Endothelial cell of umbilical vein (primary cell): Measurements from ENCODE around the gene TOM1L2. TPM values are rescaled to one million over a fixed set of nuclear protein-coding genes. Genes with fewer than 3 reads are reported as not detected.

ENCODE experiments used
- BruUV-seq: library from RNA; stranded (reverse); fragments of 400-500 nt; replicated peaks from 2 replicates; lab custom pipeline; 2021; lab: Mats Ljungman, UMichigan
- CTCF ChIA-PET: fragments of 300-600, 350-600 bp; sonication (Branson Sonifier 250); formaldehyde crosslinking; loops from one replicate; lab custom pipeline; 2021; ENCODE audit warnings: antibody characterized with exemption, inconsistent platforms; lab: Charles Lee
- POLR2A ChIA-PET: fragments of 300-600, 350-600 bp; sonication (Branson Sonifier 250); formaldehyde crosslinking; loops from one replicate; lab custom pipeline; 2021; ENCODE audit warnings: antibody characterized with exemption, inconsistent platforms; lab: Charles Lee
- DNase-seq: peaks from one replicate; pipeline ENCODE4 v3.0.0-alpha.2; 2011; ENCODE audit warnings: low read depth, low spot score
- FAIRE-seq: peaks from 2 replicates; lab custom pipeline; 2011; peaks lifted over from hg19 to GRCh38; lab: Jason Lieb, UNC
- H2AFZ ChIP-seq: 2 replicates; pipeline ENCODE4 v1.6.0; 2012; ENCODE audit warnings: low read depth, low read length, control low read depth, inconsistent platforms
- H3K27ac ChIP-seq: 2 replicates; pipeline ENCODE4 v1.5.1; 2011; ENCODE audit warnings: low read depth, mild to moderate bottlenecking, control low read depth, low read length, moderate library complexity; ENCODE audit not compliant: insufficient read depth
- H3K27me3 ChIP-seq, 2 experiments: 2 replicates each; pipeline versions ENCODE4 v1.6.0 to v1.6.1; 2011; ENCODE audit warnings: low read length in 2 of 2, mixed read lengths in 1 of 2; ENCODE audit not compliant: control insufficient read depth in 2 of 2, insufficient read depth in 2 of 2
- H3K36me3 ChIP-seq, 2 experiments: 2 replicates in 1 of 2; 3 replicates in 1 of 2; pipeline ENCODE4 v1.5.1; 2011; ENCODE audit warnings: low read length in 2 of 2, mild to moderate bottlenecking in 1 of 2, moderate library complexity in 1 of 2; ENCODE audit not compliant: control insufficient read depth in 2 of 2, insufficient read depth in 2 of 2; ENCODE audit errors: extremely low read depth in 1 of 2
- H3K4me1 ChIP-seq: 3 replicates; pipeline ENCODE4 v1.5.1; 2011; ENCODE audit warnings: mild to moderate bottlenecking, low read length; ENCODE audit not compliant: control insufficient read depth, insufficient read depth; ENCODE audit errors: extremely low read depth
- H3K4me2 ChIP-seq: 2 replicates; pipeline ENCODE4 v1.6.1; 2011; ENCODE audit warnings: low read length, control low read depth, mixed read lengths; ENCODE audit not compliant: insufficient read depth
- H3K4me3 ChIP-seq, 3 experiments: fragments of 200-600 bp in 1 of 3; sonication (generic), shearing (Covaris generic) in 1 of 3; replicated peaks in 1 of 3; 2 replicates each; pipeline ENCODE4 v1.5.1; 2011 to 2016; ENCODE audit warnings: control low read depth in 3 of 3, low read length in 3 of 3, mild to moderate bottlenecking in 2 of 3, inconsistent platforms in 1 of 3, low read depth in 1 of 3, moderate library complexity in 1 of 3; ENCODE audit not compliant: insufficient read depth in 1 of 3
- H3K79me2 ChIP-seq: 2 replicates; pipeline ENCODE4 v1.6.0; 2012; ENCODE audit warnings: low read length, inconsistent platforms; ENCODE audit not compliant: control insufficient read depth, insufficient read depth
- H3K9ac ChIP-seq: replicated peaks from 2 replicates; pipeline ENCODE3; 2011; ENCODE audit warnings: low read length, control low read depth; ENCODE audit not compliant: insufficient read depth; ENCODE audit errors: extremely low read depth
- H3K9me1 ChIP-seq: replicated peaks from 3 replicates; pipeline ENCODE4 v1.6.0; 2011; ENCODE audit warnings: mild to moderate bottlenecking, low read length; ENCODE audit not compliant: control insufficient read depth, insufficient read depth; ENCODE audit errors: extremely low read depth
- H3K9me3 ChIP-seq: replicated peaks from 2 replicates; pipeline ENCODE4 v1.5.1; 2012; ENCODE audit warnings: low read length, inconsistent platforms; ENCODE audit not compliant: control insufficient read depth, insufficient read depth
- H4K20me1 ChIP-seq: replicated peaks from 2 replicates; pipeline ENCODE3; 2011; ENCODE audit warnings: mild to moderate bottlenecking, low read length; ENCODE audit not compliant: control insufficient read depth, insufficient read depth; ENCODE audit errors: extremely low read depth
- CTCF ChIP-seq, 2 donors: IDR thresholded peaks; 1 replicate in 1 of 2; 2 replicates in 1 of 2; pipeline ENCODE4 v1.5.1; 2011; ENCODE audit warnings: low read length in 2 of 2, mild to moderate bottlenecking in 2 of 2, moderate library complexity in 2 of 2, control low read depth in 1 of 2, inconsistent platforms in 1 of 2, low read depth in 1 of 2; ENCODE audit not compliant: insufficient read depth in 1 of 2; ENCODE audit errors: extremely low read depth in 1 of 2
- EZH2 ChIP-seq: IDR thresholded peaks from 2 replicates; pipeline ENCODE4 v1.6.1; 2012; ENCODE audit warnings: borderline replicate concordance, low read depth, mild to moderate bottlenecking, moderate library complexity, low read length, inconsistent platforms; ENCODE audit not compliant: severe bottlenecking
- FOS ChIP-seq: IDR thresholded peaks from 2 replicates; pipeline ENCODE4 v1.6.1; 2011; ENCODE audit warnings: mild to moderate bottlenecking, low read length, moderate library complexity, borderline replicate concordance; ENCODE audit not compliant: insufficient read depth
- GATA2 ChIP-seq: IDR thresholded peaks from 2 replicates; pipeline ENCODE4 v1.7.0; 2011; ENCODE audit warnings: low read depth, mild to moderate bottlenecking, moderate library complexity, mixed read lengths, low read length; ENCODE audit not compliant: insufficient read length, insufficient read depth
- JUN ChIP-seq: IDR thresholded peaks from 2 replicates; pipeline ENCODE4 v1.6.1; 2011; ENCODE audit warnings: borderline replicate concordance, low read depth; ENCODE audit not compliant: insufficient read length, insufficient read depth
- MYC ChIP-seq: IDR thresholded peaks from one replicate; pipeline ENCODE4 v1.6.1; 2011; ENCODE audit warnings: mild to moderate bottlenecking, low read depth, low read length
- POLR2A ChIP-seq: IDR thresholded peaks from 2 replicates; pipeline ENCODE4 v1.6.1; 2012; ENCODE audit warnings: low read depth, mild to moderate bottlenecking, control low read depth, low read length
- POLR2AphosphoS5 ChIP-seq: IDR thresholded peaks from 2 replicates; pipeline ENCODE4 v1.6.1; 2012; ENCODE audit warnings: low read depth, mild to moderate bottlenecking, control low read depth, low read length, moderate library complexity; ENCODE audit not compliant: insufficient read depth
- dilution Hi-C: fragments of 300-500 bp; cut with MboI; formaldehyde crosslinking; loops from one replicate; pipeline ENCODE4 v1.15.0; 2019; ENCODE audit warnings: low sequenced_read_pairs; ENCODE audit not compliant: extremely low pct_ligation_motif_present
- intact Hi-C: fragments of 100-400 bp; cut with micrococcal nuclease; formaldehyde crosslinking; loops from one replicate; pipeline ENCODE4 v1.10.0; 2022
- polyA plus RNA-seq, 4 experiments: library from polyadenylated mRNA; depleted of rRNA in 3 of 4; stranded (reverse) in 3 of 4; unstranded in 1 of 4; fragments of >200 nt; gene quantifications; 2 replicates each; pipeline versions ENCODE4 v1.2.1 to v1.2.3, GENCODE V29; 2011 to 2012; ENCODE audit warnings: missing spikeins in 1 of 4
- total RNA-seq: library from RNA; stranded (reverse); gene quantifications from 2 replicates; pipeline ENCODE4 v1.2.3, GENCODE V29; 2021
- TF ChIP-seq, protein P1 (sequence below): IDR thresholded peaks from 2 replicates; pipeline ENCODE4 v1.6.1; 2011; ENCODE audit not compliant: insufficient read depth, insufficient read length

Gene TOM1L2
- total and polyA plus RNA-seq, 2 donors (not counting 3 experiments of a cell fraction or from before 2014, with no cell fraction given), result 31.7 to 37.6 TPM

DNA sequence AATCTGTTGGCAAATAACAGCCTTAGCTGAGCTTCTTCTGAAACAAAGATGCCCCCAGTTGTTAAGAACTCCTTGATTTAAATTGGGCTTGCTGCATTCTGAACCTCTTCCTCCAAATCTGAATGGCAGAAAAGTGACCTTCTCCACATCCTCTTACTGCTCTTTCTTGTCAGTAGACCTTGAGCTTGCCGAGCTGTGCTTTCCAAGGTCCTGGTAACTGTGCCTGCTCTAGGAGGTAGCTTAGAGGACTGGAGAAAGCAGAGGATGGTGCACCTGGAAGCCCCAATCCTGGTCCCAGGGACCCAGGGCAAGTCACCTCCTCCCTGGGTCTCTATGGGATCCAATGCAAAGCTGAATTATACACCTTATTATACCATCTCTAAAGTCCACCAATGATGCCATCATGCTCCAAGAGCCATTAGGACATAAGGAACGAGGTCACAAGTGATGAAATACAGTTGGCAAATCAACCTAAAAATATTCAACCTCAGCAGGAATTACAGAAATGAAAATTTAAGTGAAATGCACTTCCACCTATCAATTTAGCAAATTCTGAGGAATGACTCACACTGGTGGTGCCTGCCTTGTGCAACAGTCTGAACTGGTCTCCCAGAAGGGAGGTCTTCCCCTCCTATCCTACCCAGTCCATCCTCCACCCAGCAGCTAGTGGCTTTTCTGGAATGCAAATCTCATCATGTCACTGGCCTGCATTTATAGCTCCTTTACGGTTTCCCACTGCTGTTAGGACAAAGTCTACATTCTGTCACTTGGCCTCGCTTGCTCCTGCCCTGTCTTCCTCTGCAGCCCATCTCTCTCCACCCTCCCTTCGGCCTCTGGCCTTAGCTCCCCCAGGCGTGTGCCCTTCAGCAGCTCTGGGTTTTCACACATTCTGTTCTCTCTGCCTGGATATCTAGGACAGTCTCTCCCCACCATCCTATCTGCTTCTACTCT, 36.6 kb downstream of the TOM1L2 start:
- Histone ChIP-seq H2AFZ (no peak overlapping the region), H3K36me3 (no peaks in the 10 kb centered on the region), H3K9ac (no peak overlapping the region), H3K4me3 (no peak overlapping the region), H3K27ac (no peak overlapping the region), H3K79me2 (peaks cover 2% of the 10 kb centered on the region), H3K27me3 (no peaks in the 10 kb centered on the region), H3K9me3 (no peaks in the 10 kb centered on the region), H3K4me1 (peaks cover 4% of the 10 kb centered on the region), H3K4me2 (no peak overlapping the region), H4K20me1 (no peaks in the 10 kb centered on the region), H3K9me1 (no peaks in the 10 kb centered on the region)
- ChIA-PET POLR2A (no interaction called here), CTCF (interaction anchor here (0.7 to 2.1 kb wide), 7 partner anchors 10 to 60 kb away, joined by 3 to 9 read pairs (median 3); partner anchors contain the start of genes DRC3 and TOM1L2)
- dilution Hi-C loops, result no loop called here
- no TSS peak for BruUV-seq
- no peak for TF ChIP-seq FOS
- TF ChIP-seq, protein P1, sequence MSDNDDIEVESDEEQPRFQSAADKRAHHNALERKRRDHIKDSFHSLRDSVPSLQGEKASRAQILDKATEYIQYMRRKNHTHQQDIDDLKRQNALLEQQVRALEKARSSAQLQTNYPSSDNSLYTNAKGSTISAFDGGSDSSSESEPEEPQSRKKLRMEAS, result no peak
- no peak for TF ChIP-seq POLR2A
- TF ChIP-seq GATA2, result no peak
- no peak for TF ChIP-seq POLR2AphosphoS5
- no peak for TF ChIP-seq CTCF (IDR thresholded peaks at IDR 0.05; ENCODE audit: extremely low read depth in 1 of 2, insufficient read depth in 1 of 2, low read depth in 1 of 2, low read length in 2 of 2)
- no peak for TF ChIP-seq JUN
- TF ChIP-seq MYC, result no peak
- TF ChIP-seq EZH2, result no peak
- intact Hi-C loops, result no loop called here
- no peak for DNase-seq
- no peak for FAIRE-seq
